Stimulated activated CD8-positive, alpha-beta memory T cell treated with anti-CD3 and anti-CD28 coated beads, Interleukin-2, amount 100 ng/mL, for 1 hour (primary cell): ENCODE results near the gene ALDOC.

Experiments
- DNase-seq, 2 donors: peaks; one replicate each; pipeline ENCODE4 v3.0.0-alpha.2; 2020; ENCODE audit warnings: low read depth in 2 of 2

Gene ALDOC

GRCh38 chr17:28552176-28552999 is 24.3 kb downstream of the ALDOC start, which contains the start of gene UNC119:
Gene UNC119 (minus strand): TSS chr17:28552624. CDS start chr17:28552557, 67 bp downstream.
- peak; percentile 62 to 65 for DNase-seq

- DNase-seq, result no peak
These were observed 25.1 kb downstream of the ALDOC start for GRCh38 chr17:28551421-28552175.

GRCh38 chr17:28550858-28551257 is 25.8 kb downstream of the ALDOC start:
- no peak for DNase-seq

- DNase-seq, result no peak
These were observed 27.2 kb downstream of the ALDOC start for GRCh38 chr17:28549236-28550132.

GRCh38 chr17:28548417-28549130 is 28.1 kb downstream of the ALDOC start:
- no peak for DNase-seq

GRCh38 chr17:28547623-28548416 is 28.9 kb downstream of the ALDOC start:
- peak in 1 of 2 donors; percentile 24 for DNase-seq

GRCh38 chr17:28547096-28547622 is 29.5 kb downstream of the ALDOC start:
- no peak for DNase-seq

- DNase-seq, result no peak
These were observed 30.8 kb downstream of the ALDOC start for GRCh38 chr17:28545787-28546415.

GRCh38 chr17:28545141-28545503 is 31.6 kb downstream of the ALDOC start:
- DNase-seq, result no peak

GRCh38 chr17:28544402-28545140 is 32.1 kb downstream of the ALDOC start:
- no peak for DNase-seq

- no peak for DNase-seq
These were observed 35.3 kb downstream of the ALDOC start for GRCh38 chr17:28541439-28541838.

- DNase-seq, result no peak
These were observed 36.5 kb downstream of the ALDOC start for GRCh38 chr17:28540231-28540630.

- DNase-seq, result no peak
These were observed 38.3 kb downstream of the ALDOC start for GRCh38 chr17:28538296-28538895.

GRCh38 chr17:28537219-28537610 is 39.5 kb downstream of the ALDOC start:
- no peak for DNase-seq

- no peak for DNase-seq
These were observed 40.0 kb downstream of the ALDOC start for GRCh38 chr17:28536532-28537218.

- no peak for DNase-seq
These were observed 41.8 kb downstream of the ALDOC start for GRCh38 chr17:28534740-28535375.

- no peak for DNase-seq
These were observed 43.4 kb downstream of the ALDOC start for GRCh38 chr17:28533091-28533807.
